H1 (cell line): ENCODE results near the gene ABCC10. TPM values are rescaled to one million over a fixed set of nuclear protein-coding genes. Genes with fewer than 3 reads are reported as not detected.

Source experiments
- CTCF ChIA-PET: fragments of 300-600 bp; sonication (Branson Sonifier 250); formaldehyde crosslinking; loops from one replicate; lab custom pipeline; 2021; ENCODE audit not compliant: partially characterized antibody; lab: Charles Lee
- POLR2A ChIA-PET: fragments of 300-600 bp; sonication (Branson Sonifier 250); formaldehyde crosslinking; loops from one replicate; lab custom pipeline; 2021; ENCODE audit warnings: inconsistent platforms; ENCODE audit not compliant: partially characterized antibody; lab: Charles Lee
- DNase-seq, 2 experiments: peaks; one replicate each; pipeline versions ENCODE4 v3.0.0 to v3.0.0-alpha.2; 2010 to 2022; ENCODE audit warnings: low spot score in 2 of 2, low read depth in 1 of 2, mixed read lengths in 1 of 2
- FAIRE-seq: peaks from 2 replicates; lab custom pipeline; 2011; peaks lifted over from hg19 to GRCh38; lab: Jason Lieb, UNC
- H2AFZ ChIP-seq: 2 replicates; pipeline ENCODE4 v1.8.1; 2012; ENCODE audit warnings: low read length, inconsistent platforms
- H2AK5ac ChIP-seq: 2 replicates; pipeline ENCODE4 v1.6.1; 2013; ENCODE audit warnings: low read depth, low read length
- H2BK120ac ChIP-seq: replicated peaks from 2 replicates; pipeline ENCODE3; 2013; ENCODE audit warnings: low read depth, low read length, inconsistent platforms
- H2BK12ac ChIP-seq: 2 replicates; pipeline ENCODE4 v1.6.1; 2013; ENCODE audit warnings: low read depth, low read length
- H2BK15ac ChIP-seq: 2 replicates; pipeline ENCODE4 v1.6.1; 2013; ENCODE audit warnings: low read length
- H2BK20ac ChIP-seq: 2 replicates; pipeline ENCODE4 v1.6.1; 2013; ENCODE audit warnings: low read length
- H2BK5ac ChIP-seq: 2 replicates; pipeline ENCODE4 v1.6.1; 2013; ENCODE audit warnings: low read depth, low read length
- H3K14ac ChIP-seq: 2 replicates; pipeline ENCODE4 v1.6.1; 2013; ENCODE audit warnings: inconsistent platforms; ENCODE audit not compliant: insufficient read length
- H3K18ac ChIP-seq: 2 replicates; pipeline ENCODE4 v1.6.1; 2013; ENCODE audit warnings: low read length; ENCODE audit errors: extremely low read depth
- H3K23ac ChIP-seq: 2 replicates; pipeline ENCODE4 v1.6.1; 2013; ENCODE audit warnings: inconsistent platforms; ENCODE audit not compliant: insufficient read length
- H3K23me2 ChIP-seq: 2 replicates; pipeline ENCODE4 v1.6.1; 2013; ENCODE audit warnings: low read depth, low read length
- H3K27ac ChIP-seq: 2 replicates; pipeline ENCODE4 v1.6.1; 2011; ENCODE audit warnings: low read depth, low read length, inconsistent platforms
- H3K27me3 ChIP-seq, 4 experiments: replicated peaks in 1 of 4; 1 replicate in 1 of 4; 2 replicates in 3 of 4; pipeline versions ENCODE4 v1.6.1 to v1.8.1; 2011 to 2013; ENCODE audit warnings: low read length in 3 of 4, mild to moderate bottlenecking in 3 of 4, inconsistent platforms in 2 of 4, mixed read lengths in 2 of 4, moderate library complexity in 1 of 4; ENCODE audit not compliant: control insufficient read depth in 3 of 4, insufficient read depth in 3 of 4; ENCODE audit errors: extremely low read depth in 1 of 4
- H3K36me3 ChIP-seq, 4 experiments: 2 replicates each; pipeline versions ENCODE4 v1.6.1 to v1.8.1; 2011 to 2013; ENCODE audit warnings: mild to moderate bottlenecking in 4 of 4, low read length in 3 of 4, moderate library complexity in 2 of 4, control low read depth in 1 of 4, inconsistent platforms in 1 of 4; ENCODE audit not compliant: insufficient read depth in 4 of 4, control insufficient read depth in 2 of 4
- H3K4ac ChIP-seq: replicated peaks from 2 replicates; pipeline ENCODE3; 2013; ENCODE audit warnings: low read length, low read depth, mixed read lengths, inconsistent platforms; ENCODE audit not compliant: insufficient read length
- H3K4me1 ChIP-seq, 4 experiments: replicated peaks in 1 of 4; 1 replicate in 1 of 4; 2 replicates in 3 of 4; pipeline versions ENCODE4 v1.6.1 to v1.8.1; 2011 to 2013; ENCODE audit warnings: low read length in 3 of 4, inconsistent platforms in 2 of 4, mixed read lengths in 1 of 4; ENCODE audit not compliant: insufficient read depth in 4 of 4, control insufficient read depth in 3 of 4
- H3K4me2 ChIP-seq, 2 experiments: 2 replicates each; pipeline versions ENCODE4 v1.6.1 to v1.8.1; 2011 to 2013; ENCODE audit warnings: low read depth in 2 of 2, low read length in 2 of 2, control low read depth in 1 of 2, inconsistent platforms in 1 of 2, mild to moderate bottlenecking in 1 of 2; ENCODE audit not compliant: insufficient read depth in 1 of 2
- H3K4me3 ChIP-seq, 4 experiments: fragments of 200-600, 300-600 bp in 1 of 4; sonication (generic), shearing (Covaris generic), sonication (Bioruptor Twin) in 1 of 4; 2 replicates each; pipeline versions ENCODE4 v1.5.1 to v1.8.1; 2011 to 2016; ENCODE audit warnings: low read length in 4 of 4, low read depth in 3 of 4, control low read depth in 2 of 4, inconsistent platforms in 2 of 4, mild to moderate bottlenecking in 2 of 4, mixed read lengths in 1 of 4, moderate library complexity in 1 of 4; ENCODE audit not compliant: insufficient read depth in 2 of 4; ENCODE audit errors: extremely low read depth in 1 of 4
- H3K56ac ChIP-seq: replicated peaks from 2 replicates; pipeline ENCODE3; 2013; ENCODE audit warnings: low read depth, mild to moderate bottlenecking, mixed read lengths, low read length, inconsistent platforms; ENCODE audit not compliant: insufficient read length
- H3K79me1 ChIP-seq: 2 replicates; pipeline ENCODE4 v1.6.1; 2013; ENCODE audit warnings: low read depth, low read length, control low read depth
- H3K79me2 ChIP-seq, 2 experiments: 2 replicates each; pipeline versions ENCODE4 v1.6.1 to v1.8.1; 2012 to 2013; ENCODE audit warnings: low read length in 2 of 2, mild to moderate bottlenecking in 2 of 2, inconsistent platforms in 1 of 2; ENCODE audit not compliant: insufficient read depth in 2 of 2, control insufficient read depth in 1 of 2
- H3K9ac ChIP-seq, 4 experiments: replicated peaks in 1 of 4; 1 replicate in 1 of 4; 2 replicates in 3 of 4; pipeline versions ENCODE4 v1.6.1 to v1.8.1; 2011 to 2013; ENCODE audit warnings: low read depth in 3 of 4, low read length in 3 of 4, control low read depth in 2 of 4, mild to moderate bottlenecking in 2 of 4, moderate library complexity in 2 of 4, inconsistent platforms in 1 of 4; ENCODE audit errors: extremely low read depth in 1 of 4
- H3K9me3 ChIP-seq, 2 experiments: 2 replicates each; pipeline versions ENCODE4 v1.6.1 to v1.8.1; 2012 to 2013; ENCODE audit warnings: mild to moderate bottlenecking in 2 of 2, moderate library complexity in 2 of 2, control low read depth in 1 of 2, inconsistent platforms in 1 of 2, low read depth in 1 of 2, low read length in 1 of 2, mixed read lengths in 1 of 2; ENCODE audit not compliant: insufficient read depth in 2 of 2
- H4K20me1 ChIP-seq, 2 experiments: replicated peaks in 1 of 2; 2 replicates each; pipeline versions ENCODE3 to v1.8.1; 2011 to 2013; ENCODE audit warnings: inconsistent platforms in 2 of 2, low read length in 2 of 2, mild to moderate bottlenecking in 1 of 2; ENCODE audit not compliant: insufficient read depth in 2 of 2, control insufficient read depth in 1 of 2
- H4K5ac ChIP-seq: 2 replicates; pipeline ENCODE4 v1.6.1; 2013; ENCODE audit warnings: low read length, low read depth, mixed read lengths, inconsistent platforms; ENCODE audit not compliant: insufficient read length
- H4K8ac ChIP-seq: 2 replicates; pipeline ENCODE4 v1.8.0; 2013; ENCODE audit warnings: mild to moderate bottlenecking, moderate library complexity, low read length, inconsistent platforms; ENCODE audit not compliant: insufficient read depth; ENCODE audit errors: extremely low read depth
- H4K91ac ChIP-seq: replicated peaks from 2 replicates; pipeline ENCODE3; 2013; ENCODE audit warnings: low read length, mixed read lengths, inconsistent platforms; ENCODE audit not compliant: insufficient read length
- CHD1 ChIP-seq: IDR thresholded peaks from 2 replicates; pipeline ENCODE4 v1.6.1; 2012; ENCODE audit warnings: low read depth, low read length, improper control_type of control experiment
- CREB1 ChIP-seq: IDR thresholded peaks from 2 replicates; pipeline ENCODE4 v1.6.1; 2012; ENCODE audit warnings: inconsistent platforms
- HDAC2 ChIP-seq, 2 experiments: fragments of 300-600 bp in 1 of 2; sonication (generic) in 1 of 2; IDR thresholded peaks; 2 replicates each; pipeline ENCODE4 v1.6.1; 2011 to 2012; ENCODE audit warnings: low read depth in 2 of 2, low read length in 2 of 2, mild to moderate bottlenecking in 2 of 2, moderate library complexity in 2 of 2, borderline replicate concordance in 1 of 2, inconsistent platforms in 1 of 2
- WGBS, 2 experiments: shearing (Covaris generic) in 1 of 2; methylation state at CpG; one replicate each; pipeline versions ENCODE4 v1.1.6 to v1.1.7; 2013 to 2015; ENCODE audit warnings: low lambda C conversion rate in 2 of 2, mixed read lengths in 2 of 2, inconsistent platforms in 1 of 2, low coverage in 1 of 2, missing lambda C conversion rate in 1 of 2; ENCODE audit not compliant: insufficient replicate concordance in 2 of 2, insufficient coverage in 1 of 2, insufficient read length in 1 of 2; ENCODE audit errors: extremely low coverage in 1 of 2, missing lambda C conversion rate in 1 of 2; 5-methylcytosine and 5-hydroxymethylcytosine counted together
- polyA plus RNA-seq, 7 experiments: library from polyadenylated mRNA; depleted of rRNA in 3 of 7; stranded (reverse) in 5 of 7; unstranded in 2 of 7; fragments of >200 nt in 5 of 7; fragments of 200-250 nt in 2 of 7; gene quantifications; 1 replicate in 5 of 7; 2 replicates in 1 of 7; 4 replicates in 1 of 7; pipeline versions ENCODE4 v1.2.1 to v1.2.3, GENCODE V29; 2011 to 2013; ENCODE audit warnings: missing spikeins in 2 of 7, mixed read lengths in 2 of 7
- total RNA-seq: library from RNA; stranded (reverse); fragmentation: NEBNext Ultra II Directional; extraction: Animal tissue kit (Norgen Biotek cat#: 25700); gene quantifications from 2 replicates; pipeline ENCODE4 v1.2.1, GENCODE V29; 2021

The ABCC10 gene
- total and polyA plus RNA-seq, 2 of the 8 experiments (the other 6 are each of a cell fraction or from before 2014, with no cell fraction given): 15.5 to 24.6 TPM

DNA sequence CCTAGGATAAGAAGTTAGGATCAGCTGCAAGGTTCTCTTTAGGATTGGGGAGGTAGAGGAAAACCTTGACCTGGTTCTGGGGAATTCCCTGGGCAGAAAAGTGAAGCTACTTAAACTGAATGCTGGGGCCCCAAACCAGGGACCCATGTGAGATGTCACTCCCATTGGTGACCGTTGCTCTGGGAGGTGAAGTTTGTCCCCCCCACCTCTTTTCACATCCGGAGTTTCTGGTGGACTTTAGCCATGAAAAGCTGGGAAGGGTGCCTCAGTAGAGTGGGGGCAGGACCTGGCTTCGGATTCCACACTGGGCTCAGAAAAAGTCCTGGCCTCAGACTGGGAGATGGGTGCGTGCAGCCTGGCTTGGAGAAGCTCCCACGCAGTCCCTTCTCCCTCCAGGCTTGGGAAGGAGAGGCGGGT is 63.2 kb downstream of the ABCC10 start:
- H3K4ac ChIP-seq: no peak overlapping the region
- no peak overlapping the region for H3K9ac ChIP-seq
- H3K27me3 ChIP-seq: no peaks in the 10 kb centered on the region
- TF ChIP-seq CREB1: no peak
- TF ChIP-seq HDAC2 (IDR thresholded peaks at IDR 0.05; ENCODE audit: borderline replicate concordance in 1 of 2, low read depth in 2 of 2, low read length in 2 of 2): no peak
- TF ChIP-seq CHD1: no peak
- H3K14ac ChIP-seq: no peak overlapping the region
- H3K4me2 ChIP-seq: no peak overlapping the region
- no peak overlapping the region for H2BK20ac ChIP-seq
- no peak overlapping the region for H3K23ac ChIP-seq
- no peak overlapping the region for H2BK15ac ChIP-seq
- H3K4me1 ChIP-seq: peaks cover 3 to 14% (median 8%) of the 10 kb centered on the region in 4 experiments; a peak in 6 of 7 replicates
- H2BK120ac ChIP-seq: no peak overlapping the region
- WGBS, 2 experiments: 96% methylated on average over 6 of the region's 6 CpGs; no CpG with 5 or more reads in 1 of the 2 experiments
- 0 out of 8 replicates have a peak, but pooled peaks cover 0 to 1% (median 0%) of the 10 kb centered on the region in 4 experiments for H3K36me3 ChIP-seq
- CTCF ChIA-PET: interaction anchor here (24.2 to 32.9 kb wide), 3 partner anchors 7 to 34 kb away, joined by 495 to 536 read pairs (median 536); partner anchors contain the start of genes DLK2, LRRC73 and TJAP1
- no peak overlapping the region for H4K91ac ChIP-seq
- H3K79me2 ChIP-seq: peaks cover 4 to 66% of the 10 kb centered on the region in 2 experiments
- H4K5ac ChIP-seq: no peak overlapping the region
- H3K4me3 ChIP-seq: no peak overlapping the region
- no peak overlapping the region for H2BK12ac ChIP-seq
- H2AFZ ChIP-seq: no peak overlapping the region
- peaks cover 28% of the 10 kb centered on the region for H3K79me1 ChIP-seq
- no peak overlapping the region for H3K18ac ChIP-seq
- peaks cover 20 to 41% of the 10 kb centered on the region in 2 experiments for H4K20me1 ChIP-seq
- no peak for DNase-seq
- H2BK5ac ChIP-seq: no peak overlapping the region
- no peak overlapping the region for H4K8ac ChIP-seq
- no peaks in the 10 kb centered on the region for H3K9me3 ChIP-seq
- H2AK5ac ChIP-seq: no peak overlapping the region
- POLR2A ChIA-PET: interaction anchor here (0.9 to 4.1 kb wide), 6 partner anchors 11 to 63 kb away, joined by 3 to 19 read pairs (median 6); partner anchors contain the start of genes ABCC10, LRRC73 and TJAP1
- H3K56ac ChIP-seq: no peak overlapping the region
- FAIRE-seq: no peak
- H3K27ac ChIP-seq: no peak overlapping the region
- no peaks in the 10 kb centered on the region for H3K23me2 ChIP-seq
